ENCODE measurements around the gene OTOF. TPM values are rescaled to one million over a fixed set of nuclear protein-coding genes. Genes with fewer than 3 reads are reported as not detected.
"Not testable (repeated sequence)": the region's sequence is repeated elsewhere in the genome, so short reads cannot be mapped to it uniquely, and the experiment has no call there.

Gene OTOF
- total RNA-seq, 4 donors from 2014 or later, result 0.49 to 0.89 TPM; not detected in 2

GRCh38 chr2:26471289-26471688 is 6.6 kb downstream of the OTOF start:
- intact Hi-C loops (cut with DNase I; ENCODE audit: low total_unique reads), result no loop called here
- no peak for TF ChIP-seq CTCF (IDR thresholded peaks at IDR 0.05)
- no peak for TF ChIP-seq POLR2A (IDR thresholded peaks at IDR 0.05)
- 32 to 65% methylated on average over 2 of the region's 2 CpGs for WGBS, 2 donors
- H3K4me3 ChIP-seq (ENCODE audit: low read depth, poor library complexity, severe bottlenecking), result no peak overlapping the region
- no peak for DNase-seq (ENCODE audit: low spot score in 2 of 2)

DNA sequence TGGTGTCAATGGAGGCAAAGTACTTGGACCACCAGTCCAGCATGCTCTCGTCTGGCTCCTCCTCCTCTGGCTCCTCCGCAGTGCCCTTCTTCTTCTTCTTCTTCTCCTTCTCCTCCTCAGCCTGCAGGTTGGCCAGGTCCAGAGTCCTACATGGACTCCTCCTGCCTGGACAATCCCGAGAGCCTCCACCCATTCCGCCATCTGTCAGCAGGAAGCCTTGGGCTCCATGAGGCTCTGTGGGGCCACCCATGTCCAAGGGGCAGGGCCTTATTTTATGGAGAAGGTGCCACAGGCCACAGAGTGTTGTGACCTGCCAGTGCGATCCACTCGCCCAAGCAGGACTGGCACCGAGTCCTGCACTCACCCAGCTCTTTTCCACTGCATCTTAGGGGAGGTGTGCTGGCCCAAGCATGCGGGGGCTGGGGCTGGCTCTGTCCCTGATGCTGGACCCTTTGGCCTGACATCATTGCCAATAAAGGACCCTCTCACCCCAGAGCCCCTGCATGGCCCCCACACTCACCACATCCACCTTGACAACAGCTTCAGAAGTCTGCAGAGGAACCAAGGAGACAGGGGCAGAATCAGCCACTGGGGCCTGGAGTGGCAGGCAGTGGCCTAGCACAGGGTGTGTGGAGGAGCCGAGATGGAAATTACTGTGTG is 7.2 kb downstream of the OTOF start:
- intact Hi-C loops (cut with DNase I; ENCODE audit: low total_unique reads), result no loop called here
- WGBS, 2 donors, result 89 to 96% methylated on average over 6 to 9 of the region's 9 CpGs
- TF ChIP-seq CTCF (IDR thresholded peaks at IDR 0.05), result no peak
- no peak for TF ChIP-seq POLR2A (IDR thresholded peaks at IDR 0.05)
- DNase-seq (ENCODE audit: low spot score in 2 of 2), result no peak
- no peak overlapping the region for H3K4me3 ChIP-seq (ENCODE audit: low read depth, poor library complexity, severe bottlenecking)

GRCh38 chr2:26469955-26470354 is 8.0 kb downstream of the OTOF start:
- no peak for DNase-seq (ENCODE audit: low spot score in 2 of 2)
- WGBS, 2 donors, result 88 to 89% methylated on average over 7 of the region's 7 CpGs
- no peak overlapping the region for H3K4me3 ChIP-seq (ENCODE audit: low read depth, poor library complexity, severe bottlenecking)
- intact Hi-C loops (cut with DNase I; ENCODE audit: low total_unique reads), result no loop called here
- TF ChIP-seq CTCF (IDR thresholded peaks at IDR 0.05), result no peak
- TF ChIP-seq POLR2A (IDR thresholded peaks at IDR 0.05), result no peak

DNA sequence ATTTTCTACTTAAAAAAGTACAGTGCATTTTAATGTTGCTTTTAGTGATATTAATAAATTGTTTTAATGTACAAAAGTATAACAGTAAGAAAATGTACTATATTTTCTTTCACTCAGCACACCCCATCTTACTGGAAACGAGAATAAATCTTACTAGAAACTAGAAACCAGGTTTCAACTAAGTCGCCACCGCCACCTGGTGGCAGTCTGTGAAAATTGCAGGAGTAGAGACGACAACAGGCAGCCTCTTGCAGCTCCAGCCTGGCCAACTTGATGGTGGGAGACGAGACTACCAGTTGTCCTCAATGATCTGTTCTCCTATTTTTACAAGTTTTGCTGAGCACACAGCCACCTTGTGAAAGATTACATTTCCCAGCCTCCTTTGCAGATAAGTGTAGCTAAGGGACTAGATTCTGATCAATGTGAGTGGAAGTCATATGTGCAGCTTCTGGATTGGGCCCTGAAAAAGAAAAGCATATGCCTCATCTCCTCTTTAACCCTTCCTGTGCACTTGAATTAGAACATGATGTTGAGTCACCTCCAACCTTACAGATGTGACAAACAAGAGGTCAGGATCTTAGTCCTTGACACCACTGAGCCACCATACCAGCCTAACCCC is 8.7 kb downstream of the OTOF start:
- H3K4me3 ChIP-seq (ENCODE audit: low read depth, poor library complexity, severe bottlenecking), result no peak overlapping the region
- intact Hi-C loops (cut with DNase I; ENCODE audit: low total_unique reads), result no loop called here
- WGBS, 2 donors, result 21 to 26% methylated on average over 5 of the region's 5 CpGs
- TF ChIP-seq CTCF (IDR thresholded peaks at IDR 0.05) (no peak), POLR2A (IDR thresholded peaks at IDR 0.05) (no peak)
- no peak for DNase-seq (ENCODE audit: low spot score in 2 of 2)

DNA sequence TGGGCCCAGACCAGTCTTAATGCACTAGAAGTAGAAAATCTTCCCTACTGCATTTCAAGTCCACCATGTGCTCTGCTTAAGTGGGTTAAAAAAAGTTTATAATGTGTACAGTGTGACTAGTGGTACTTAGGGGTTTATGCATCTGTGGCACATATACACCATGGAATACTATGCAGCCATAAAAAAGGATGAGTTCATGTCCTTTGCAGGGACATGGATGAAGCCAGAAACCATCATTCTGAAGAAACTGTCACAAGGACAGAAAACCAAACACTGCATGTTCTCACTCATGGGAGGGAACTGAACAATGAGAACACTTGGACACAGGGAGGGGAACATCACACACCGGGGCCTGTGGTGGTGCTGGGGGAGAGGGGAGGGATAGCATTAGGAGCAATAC is 9.4 kb downstream of the OTOF start:
- intact Hi-C loops (cut with DNase I; ENCODE audit: low total_unique reads); DNase-seq (ENCODE audit: low spot score in 2 of 2): not testable (repeated sequence)
- 96 to 100% methylated on average over 1 of the region's 1 CpG for WGBS, 2 donors

DNA sequence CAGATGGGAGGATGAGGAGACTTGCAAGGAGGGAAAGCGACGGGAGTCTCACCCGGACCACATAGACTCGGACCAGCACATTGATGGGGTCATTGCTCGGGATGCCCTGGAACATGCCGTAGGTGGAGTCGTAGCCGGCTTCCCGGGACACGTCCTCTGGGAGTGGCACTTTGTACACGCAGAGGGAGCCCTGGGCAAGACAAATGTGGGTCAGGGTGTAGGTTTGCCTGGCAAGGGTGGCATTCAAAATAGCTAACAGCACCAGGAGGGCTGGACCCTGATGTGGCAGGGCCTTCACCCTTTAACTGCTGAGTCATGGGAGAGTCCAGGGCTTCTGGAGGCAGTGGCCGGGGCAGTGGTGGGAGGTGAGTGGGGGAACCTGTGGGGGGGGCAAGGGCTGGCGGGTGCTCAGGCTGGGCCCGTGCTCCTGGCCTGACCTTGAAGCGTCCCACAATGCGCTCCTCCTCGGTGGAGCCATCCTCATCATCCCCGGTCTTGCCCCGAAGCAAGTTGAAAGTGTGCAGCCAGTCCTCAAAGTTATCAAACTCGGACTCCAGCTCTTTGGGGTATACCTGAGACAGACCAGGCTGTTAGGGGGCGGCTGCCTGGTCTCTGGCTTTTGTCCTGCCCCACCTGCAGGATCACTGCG is 11.1 kb downstream of the OTOF start:
- no peak for DNase-seq (ENCODE audit: low spot score in 2 of 2)
- TF ChIP-seq CTCF (IDR thresholded peaks at IDR 0.05) (no peak), POLR2A (IDR thresholded peaks at IDR 0.05) (no peak)
- H3K4me3 ChIP-seq (ENCODE audit: low read depth, poor library complexity, severe bottlenecking), result no peak overlapping the region
- WGBS, 2 donors, result 74 to 75% methylated on average over 21 to 22 of the region's 22 CpGs
- intact Hi-C loops (cut with DNase I; ENCODE audit: low total_unique reads), result no loop called here

More for the DNA sequence above, 9.4 kb downstream of the OTOF start:
- not testable (repeated sequence) for H3K4me3 ChIP-seq (ENCODE audit: low read depth, poor library complexity, severe bottlenecking)
